ENCODE results near the gene HRAS. TPM values are rescaled to one million over a fixed set of nuclear protein-coding genes. Genes with fewer than 3 reads are reported as not detected.

HRAS gene
- total and polyA plus RNA-seq, 2 of the 8 experiments (the other 6 are each of a cell fraction or from before 2014, with no cell fraction given), result 44.3 to 54.7 TPM

- peak in 1 of 2 experiments; percentile 63 for DNase-seq (ENCODE audit: low read depth in 1 of 2, low spot score in 2 of 2)
- Histone ChIP-seq H2BK20ac (ENCODE audit: low read length) (no peak overlapping the region), H3K4me2 (ENCODE audit: insufficient read depth in 1 of 2, low read depth in 2 of 2, low read length in 2 of 2) (peak overlapping the region; percentile 66 to 95), H3K27ac (ENCODE audit: low read depth, low read length) (no peak overlapping the region), H2BK12ac (ENCODE audit: low read depth, low read length) (peak overlapping the region; percentile 84; the same call in 1 of the 2 replicates), H3K4me1 (replicated peaks in 1 of 4; ENCODE audit: control insufficient read depth in 3 of 4, insufficient read depth in 4 of 4, low read length in 3 of 4) (peaks cover 0 to 30% (median 8%) of the 10 kb centered on the region in 4 experiments; a peak in 6 of 7 replicates), H3K56ac (replicated peaks; ENCODE audit: insufficient read length, low read depth, low read length) (no peak overlapping the region), H3K79me1 (ENCODE audit: low read depth, low read length) (no peaks in the 10 kb centered on the region), H2BK15ac (ENCODE audit: low read length) (no peak overlapping the region), H2AFZ (ENCODE audit: low read length) (no peak overlapping the region), H3K4ac (replicated peaks; ENCODE audit: insufficient read length, low read depth, low read length) (no peak overlapping the region), H4K8ac (ENCODE audit: extremely low read depth, insufficient read depth, low read length) (peak overlapping the region; percentile 76), H2AK5ac (ENCODE audit: low read depth, low read length) (no peak overlapping the region), H3K27me3 (replicated peaks in 1 of 4; ENCODE audit: control insufficient read depth in 3 of 4, extremely low read depth in 1 of 4, insufficient read depth in 3 of 4, low read length in 3 of 4) (peaks cover 13 to 29% (median 26%) of the 10 kb centered on the region in 4 experiments), H2BK120ac (replicated peaks; ENCODE audit: low read depth, low read length) (no peak overlapping the region), H3K18ac (ENCODE audit: extremely low read depth, low read length) (peak overlapping the region; percentile 71), H3K23ac (ENCODE audit: insufficient read length) (no peak overlapping the region), H3K36me3 (ENCODE audit: control insufficient read depth in 2 of 4, insufficient read depth in 4 of 4, low read length in 3 of 4) (no peaks in the 10 kb centered on the region), H3K9me3 (ENCODE audit: insufficient read depth in 2 of 2, low read depth in 1 of 2, low read length in 1 of 2) (no peaks in the 10 kb centered on the region), H2BK5ac (ENCODE audit: low read depth, low read length) (no peak overlapping the region; the same call in 1 of the 2 replicates), H3K14ac (ENCODE audit: insufficient read length) (no peak overlapping the region), H4K20me1 (replicated peaks in 1 of 2; ENCODE audit: control insufficient read depth in 1 of 2, insufficient read depth in 2 of 2, low read length in 2 of 2) (peaks cover 0 to 3% of the 10 kb centered on the region in 2 experiments), H4K5ac (ENCODE audit: insufficient read length, low read depth, low read length) (peak overlapping the region; percentile 38), H4K91ac (replicated peaks; ENCODE audit: insufficient read length, low read length) (no peak overlapping the region), H3K23me2 (ENCODE audit: low read depth, low read length) (peaks cover 14% of the 10 kb centered on the region; the same call in 1 of the 2 replicates), H3K79me2 (ENCODE audit: control insufficient read depth in 1 of 2, insufficient read depth in 2 of 2, low read length in 2 of 2) (no peaks in the 10 kb centered on the region), H3K9ac (replicated peaks in 1 of 4; ENCODE audit: extremely low read depth in 1 of 4, low read depth in 3 of 4, low read length in 3 of 4) (no peak overlapping the region; a peak in 1 of 7 replicates), H3K4me3 (ENCODE audit: extremely low read depth in 1 of 4, insufficient read depth in 2 of 4, low read depth in 3 of 4, low read length in 4 of 4) (peak overlapping the region; percentile 23 to 83 (median 36))
- no peak for FAIRE-seq
- ChIA-PET CTCF (ENCODE audit: partially characterized antibody) (interaction anchor here (1.0 to 3.8 kb wide), 6 partner anchors 10 to 91 kb away, joined by 3 to 21 read pairs (median 4); no protein-coding TSS in a partner anchor), POLR2A (ENCODE audit: partially characterized antibody) (interaction anchor here (0.6 to 2.1 kb wide), 7 partner anchors 10 to 76 kb away, joined by 3 to 13 read pairs (median 4); partner anchors contain the start of gene PHRF1)
- TF ChIP-seq RBBP5 (IDR thresholded peaks at IDR 0.05; ENCODE audit: borderline replicate concordance, low read depth, low read length) (no peak), KDM4A (IDR thresholded peaks at IDR 0.05; ENCODE audit: low read depth, low read length, severe bottlenecking) (peak; percentile 35), EZH2 (IDR thresholded peaks at IDR 0.05; ENCODE audit: low read depth, low read length, severe bottlenecking) (peak; percentile 74), SUZ12 (IDR thresholded peaks at IDR 0.05; ENCODE audit: low read length) (peak; percentile 78), POLR2A (IDR thresholded peaks at IDR 0.05; ENCODE audit: control extremely low read depth in 1 of 2, low read depth in 2 of 2, low read length in 2 of 2) (no peak), HDAC2 (IDR thresholded peaks at IDR 0.05; ENCODE audit: borderline replicate concordance in 1 of 2, low read depth in 2 of 2, low read length in 2 of 2) (no peak), NANOG (IDR thresholded peaks at IDR 0.05; ENCODE audit: insufficient read depth, low read depth, low read length, poor library complexity, severe bottlenecking) (no peak), TCF12 (IDR thresholded peaks at IDR 0.05; ENCODE audit: low read depth, low read length) (no peak)
- WGBS, 2 experiments (ENCODE audit: extremely low coverage in 1 of 2, insufficient coverage in 1 of 2, insufficient read length in 1 of 2, insufficient replicate concordance in 2 of 2, low coverage in 1 of 2, low lambda C conversion rate in 2 of 2, missing lambda C conversion rate in 1 of 2), result 8% methylated on average over 69 of the region's 104 CpGs; no CpG with 5 or more reads in 1 of the 2 experiments
Measured at GRCh38 chr11:555780-556661, 20.6 kb upstream of the HRAS start.

Measured in H1 (cell line).